ENCODE results near the gene TRHDE. TPM values are rescaled to one million over a fixed set of nuclear protein-coding genes. Genes with fewer than 3 reads are reported as not detected.

The TRHDE gene
- total RNA-seq, 1 experiment from 2014 or later: 16.5 TPM

- intact Hi-C loops (cut with micrococcal nuclease): no loop called here
- no peak overlapping the region for H3K9ac ChIP-seq (ENCODE audit: low read length)
- ChIA-PET CTCF (no interaction called here), POLR2A (ENCODE audit: unreplicated experiment) (no interaction called here)
- no TSS peak for BruUV-seq (replicated peaks)
- no peaks in the 10 kb centered on the region for H3K79me2 ChIP-seq (ENCODE audit: low read length)
- H3F3A ChIP-seq (ENCODE audit: low read length, unreplicated experiment): no peaks in the 10 kb centered on the region
- peaks cover 7% of the 10 kb centered on the region for H3K4me1 ChIP-seq (ENCODE audit: insufficient read depth, low read length)
- H3K9me3 ChIP-seq (ENCODE audit: low read length): no peaks in the 10 kb centered on the region
- no peak overlapping the region for H3K4me3 ChIP-seq (ENCODE audit: low read length)
- no peak overlapping the region for H3K4me2 ChIP-seq (ENCODE audit: low read length)
- DNase-seq (no peak), ATAC-seq (no peak)
- H3K27ac ChIP-seq (ENCODE audit: low read length): no peak overlapping the region
- no peaks in the 10 kb centered on the region for H3K9me2 ChIP-seq (replicated peaks; ENCODE audit: low read length)
- no peaks in the 10 kb centered on the region for H3K27me3 ChIP-seq (ENCODE audit: low read length)
- TF ChIP-seq CTCF (conservative IDR thresholded peaks at IDR 0.05; ENCODE audit: low read depth, low read length) (no peak), EZH2phosphoT487 (IDR thresholded peaks at IDR 0.05; ENCODE audit: borderline replicate concordance, low read length) (no peak), EZH2 (IDR thresholded peaks at IDR 0.05; ENCODE audit: low read length, unreplicated experiment) (no peak)
- H2AFZ ChIP-seq (ENCODE audit: low read length): no peak overlapping the region
- no peaks in the 10 kb centered on the region for H4K20me1 ChIP-seq (ENCODE audit: low read length)
- H3K36me3 ChIP-seq (ENCODE audit: low read depth, low read length): no peaks in the 10 kb centered on the region
Observed at GRCh38 chr12:72535212-72535990, 263.2 kb downstream of the TRHDE start.

- Histone ChIP-seq H3K79me2 (ENCODE audit: low read length) (no peaks in the 10 kb centered on the region), H3K4me2 (ENCODE audit: low read length) (no peak overlapping the region; the same call in 1 of the 2 replicates), H4K20me1 (ENCODE audit: low read length) (no peaks in the 10 kb centered on the region), H3K4me3 (ENCODE audit: low read length) (no peak overlapping the region), H3K4me1 (ENCODE audit: insufficient read depth, low read length) (peaks cover 16% of the 10 kb centered on the region), H3K9ac (ENCODE audit: low read length) (no peak overlapping the region), H3K9me2 (replicated peaks; ENCODE audit: low read length) (no peaks in the 10 kb centered on the region), H3K27ac (ENCODE audit: low read length) (no peak overlapping the region), H3F3A (ENCODE audit: low read length, unreplicated experiment) (no peaks in the 10 kb centered on the region), H3K36me3 (ENCODE audit: low read depth, low read length) (no peaks in the 10 kb centered on the region), H2AFZ (ENCODE audit: low read length) (no peak overlapping the region), H3K9me3 (ENCODE audit: low read length) (no peaks in the 10 kb centered on the region), H3K27me3 (ENCODE audit: low read length) (no peaks in the 10 kb centered on the region)
- TF ChIP-seq EZH2phosphoT487 (IDR thresholded peaks at IDR 0.05; ENCODE audit: borderline replicate concordance, low read length) (no peak), CTCF (conservative IDR thresholded peaks at IDR 0.05; ENCODE audit: low read depth, low read length) (no peak), EZH2 (IDR thresholded peaks at IDR 0.05; ENCODE audit: low read length, unreplicated experiment) (no peak)
- CTCF ChIA-PET: no interaction called here
- intact Hi-C loops (cut with micrococcal nuclease): loop anchor here (5.0 kb wide), 1 partner anchor 44 kb away; no protein-coding TSS in a partner anchor
- POLR2A ChIA-PET (ENCODE audit: unreplicated experiment): no interaction called here
- peak; percentile 6 for DNase-seq
- peak; percentile 21; the same call in 1 of the 2 replicates for ATAC-seq
- BruUV-seq (replicated peaks): no TSS peak
Observed at GRCh38 chr12:72540811-72541210, 268.6 kb downstream of the TRHDE start.
